HEK293T (cell line): ENCODE data around the gene C11orf58.

Source experiments
- CTCF ChIA-PET: fragments of 350-600 bp; formaldehyde crosslinking; extraction: SDS; loops from one replicate; lab custom pipeline; 2021; ENCODE audit warnings: antibody characterized with exemption, inconsistent platforms; lab: Yijun Ruan, JAX
- POLR2A ChIA-PET: fragments of 350-600 bp; formaldehyde crosslinking; extraction: SDS; loops from one replicate; lab custom pipeline; 2020; ENCODE audit warnings: antibody characterized with exemption, inconsistent platforms; lab: Yijun Ruan, JAX
- DNase-seq: peaks from one replicate; pipeline ENCODE4 v3.0.0; 2012; ENCODE audit warnings: mixed read lengths; ENCODE audit errors: extremely low spot score
- ARNT ChIP-seq: fragments of 450-650 bp; IDR thresholded peaks from 2 replicates; pipeline ENCODE4 v1.6.1; 2017; ENCODE audit warnings: mild to moderate bottlenecking
- BHLHE40 ChIP-seq: fragments of 450-650 bp; IDR thresholded peaks from 2 replicates; pipeline ENCODE4 v1.6.1; 2016; ENCODE audit warnings: mild to moderate bottlenecking, moderate library complexity, borderline replicate concordance
- CTBP1 ChIP-seq: fragments of 450-650 bp; IDR thresholded peaks from 2 replicates; pipeline ENCODE4 v1.6.1; 2016; ENCODE audit warnings: borderline replicate concordance
- ELF4 ChIP-seq: fragments of 450-650 bp; IDR thresholded peaks from 2 replicates; pipeline ENCODE4 v1.6.1; 2017; ENCODE audit warnings: antibody characterized with exemption
- FOXA1 ChIP-seq: fragments of 450-650 bp; IDR thresholded peaks from 2 replicates; pipeline ENCODE4 v1.6.1; 2016; ENCODE audit warnings: mild to moderate bottlenecking
- FOXK2 ChIP-seq: fragments of 450-650 bp; IDR thresholded peaks from 2 replicates; pipeline ENCODE4 v1.6.1; 2016; ENCODE audit warnings: mild to moderate bottlenecking
- FOXM1 ChIP-seq: fragments of 450-650 bp; IDR thresholded peaks from 2 replicates; pipeline ENCODE4 v1.6.1; 2017; ENCODE audit warnings: mild to moderate bottlenecking, borderline replicate concordance
- HDGF ChIP-seq: fragments of 450-650 bp; IDR thresholded peaks from 2 replicates; pipeline ENCODE4 v1.6.1; 2017; ENCODE audit warnings: antibody characterized with exemption, borderline replicate concordance
- L3MBTL2 ChIP-seq: fragments of 450-650 bp; conservative IDR thresholded peaks from 2 replicates; pipeline ENCODE4 v1.6.1; 2016; ENCODE audit warnings: mild to moderate bottlenecking
- LEF1 ChIP-seq: fragments of 450-650 bp; IDR thresholded peaks from 2 replicates; pipeline ENCODE4 v1.6.1; 2017; ENCODE audit warnings: mild to moderate bottlenecking, borderline replicate concordance
- NFRKB ChIP-seq: fragments of 450-650 bp; IDR thresholded peaks from 2 replicates; pipeline ENCODE4 v1.6.1; 2016; ENCODE audit warnings: mild to moderate bottlenecking, moderate library complexity
- SP1 ChIP-seq: fragments of 450-650 bp; IDR thresholded peaks from 2 replicates; pipeline ENCODE4 v1.6.1; 2017
- SUZ12 ChIP-seq: fragments of 450-650 bp; IDR thresholded peaks from 2 replicates; pipeline ENCODE4 v1.6.1; 2016; ENCODE audit warnings: mild to moderate bottlenecking
- TARDBP ChIP-seq: fragments of 450-650 bp; IDR thresholded peaks from 2 replicates; pipeline ENCODE4 v1.6.1; 2016
- ZNF384 ChIP-seq: fragments of 450-650 bp; IDR thresholded peaks from 2 replicates; pipeline ENCODE4 v1.6.1; 2016
- TF ChIP-seq, protein P1 (sequence below): fragments of 450-650 bp; IDR thresholded peaks from 2 replicates; pipeline ENCODE4 v1.6.1; 2016

The C11orf58 gene

DNA sequence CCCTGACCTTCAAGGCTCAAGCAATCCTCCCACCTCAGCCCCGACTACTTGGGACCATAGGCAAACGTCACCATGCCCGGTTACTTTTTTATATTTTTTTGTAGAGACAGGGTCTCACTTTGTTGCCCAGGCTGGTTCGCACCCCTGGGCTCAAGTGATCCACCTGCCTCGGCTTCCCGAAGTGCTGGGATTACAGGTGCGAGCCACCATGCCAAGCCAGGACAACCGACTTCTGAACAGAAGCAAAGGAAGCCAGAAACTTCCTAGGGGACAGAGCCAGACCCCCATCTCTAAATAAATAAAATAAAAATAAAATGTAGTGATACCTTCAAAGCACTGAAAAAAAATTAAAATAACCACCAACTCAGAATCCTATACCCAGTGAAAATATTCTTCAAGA is 26.4 kb downstream of the C11orf58 start:
- no peak for DNase-seq

DNA sequence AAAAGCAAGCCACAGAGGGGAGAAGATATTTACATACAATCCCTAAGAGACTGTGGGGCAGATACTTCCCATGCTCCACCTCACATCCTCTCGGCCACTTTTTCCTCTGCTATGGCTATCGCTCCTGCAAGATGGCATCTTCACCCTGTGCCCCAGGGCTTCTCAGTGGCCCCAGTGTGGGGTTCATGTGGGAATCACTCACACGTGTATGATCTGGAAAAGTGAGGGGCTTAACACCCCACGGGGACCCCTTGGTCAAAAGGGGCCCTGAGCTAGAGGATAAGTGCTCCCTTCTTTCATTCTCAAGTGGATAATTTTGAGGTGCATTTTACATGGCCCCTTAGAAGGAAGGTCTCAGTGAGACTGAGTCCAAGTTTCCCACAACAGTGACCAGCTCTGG is 28.7 kb downstream of the C11orf58 start:
- ChIA-PET POLR2A (no interaction called here), CTCF (no interaction called here)
- no peak for TF ChIP-seq SUZ12
- no peak for TF ChIP-seq FOXK2
- TF ChIP-seq CTBP1, result no peak
- TF ChIP-seq HDGF, result no peak
- TF ChIP-seq TARDBP, result no peak
- no peak for TF ChIP-seq ZNF384
- no peak for TF ChIP-seq LEF1
- TF ChIP-seq BHLHE40, result no peak
- TF ChIP-seq ARNT, result no peak
- TF ChIP-seq, protein P1, sequence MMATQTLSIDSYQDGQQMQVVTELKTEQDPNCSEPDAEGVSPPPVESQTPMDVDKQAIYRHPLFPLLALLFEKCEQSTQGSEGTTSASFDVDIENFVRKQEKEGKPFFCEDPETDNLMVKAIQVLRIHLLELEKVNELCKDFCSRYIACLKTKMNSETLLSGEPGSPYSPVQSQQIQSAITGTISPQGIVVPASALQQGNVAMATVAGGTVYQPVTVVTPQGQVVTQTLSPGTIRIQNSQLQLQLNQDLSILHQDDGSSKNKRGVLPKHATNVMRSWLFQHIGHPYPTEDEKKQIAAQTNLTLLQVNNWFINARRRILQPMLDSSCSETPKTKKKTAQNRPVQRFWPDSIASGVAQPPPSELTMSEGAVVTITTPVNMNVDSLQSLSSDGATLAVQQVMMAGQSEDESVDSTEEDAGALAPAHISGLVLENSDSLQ, result no peak
- TF ChIP-seq L3MBTL2, result no peak
- TF ChIP-seq FOXA1, result no peak
- TF ChIP-seq NFRKB, result no peak
- no peak for DNase-seq

More for the DNA sequence above, 26.4 kb downstream of the C11orf58 start:
- TF ChIP-seq, protein P1, result no peak
- TF ChIP-seq NFRKB (no peak), FOXA1 (no peak), SUZ12 (no peak), FOXK2 (no peak), CTBP1 (no peak), LEF1 (no peak), ARNT (no peak), L3MBTL2 (no peak), TARDBP (no peak), ZNF384 (no peak), ELF4 (no peak), BHLHE40 (no peak), FOXM1 (no peak), SP1 (no peak), HDGF (no peak)
- CTCF ChIA-PET, result no interaction called here
- POLR2A ChIA-PET, result no interaction called here

DNA sequence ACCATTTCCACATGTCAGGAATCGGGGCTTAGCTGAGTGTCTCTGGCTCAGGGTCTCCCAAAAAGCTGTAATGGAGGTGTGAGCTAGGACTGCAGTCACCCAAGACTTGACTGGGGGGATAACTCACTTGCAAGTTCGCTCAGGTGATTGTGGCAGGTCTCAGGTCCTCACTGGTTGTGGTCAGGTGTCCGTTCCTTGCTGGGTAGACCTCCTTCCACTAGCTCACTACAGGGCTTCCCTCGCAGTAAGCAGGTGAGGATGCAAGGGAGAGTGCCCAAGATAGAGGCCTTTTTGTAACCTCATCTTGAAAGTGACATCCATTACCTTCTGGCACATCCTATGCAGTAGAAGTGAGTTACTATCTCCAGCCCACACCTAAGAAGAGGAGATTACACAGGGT is 29.5 kb downstream of the C11orf58 start:
- ChIA-PET POLR2A (interaction anchor here (1.1 kb wide), 1 partner anchor 14 kb away, joined by 3 read pairs; no protein-coding TSS in a partner anchor), CTCF (no interaction called here)
- TF ChIP-seq ELF4, result no peak
- no peak for TF ChIP-seq LEF1
- TF ChIP-seq L3MBTL2, result no peak
- TF ChIP-seq SP1, result no peak
- no peak for TF ChIP-seq ARNT
- TF ChIP-seq SUZ12, result no peak
- TF ChIP-seq HDGF, result no peak
- TF ChIP-seq FOXK2, result no peak
- TF ChIP-seq, protein P1, result no peak
- no peak for TF ChIP-seq TARDBP
- no peak for TF ChIP-seq CTBP1
- no peak for DNase-seq

DNA sequence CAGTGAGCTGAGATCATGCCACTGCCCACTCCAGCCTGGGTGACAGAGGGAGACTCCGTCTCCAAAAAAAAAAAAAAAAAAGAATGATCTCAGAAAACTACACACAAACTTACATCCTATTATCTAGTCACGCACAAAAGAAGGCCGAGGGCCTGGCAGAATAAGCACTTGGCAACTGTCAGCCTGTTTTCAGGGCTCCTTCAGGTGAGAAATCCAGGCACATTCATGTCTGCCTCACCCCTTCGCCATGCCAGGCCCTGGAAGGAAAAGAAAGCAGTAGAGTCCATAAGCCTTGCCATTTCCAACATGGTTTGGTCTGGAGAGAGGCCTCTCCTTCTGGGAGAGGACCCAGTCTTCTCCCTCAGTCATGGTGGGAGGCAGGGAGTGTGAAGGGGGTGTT is 30.9 kb downstream of the C11orf58 start:
- no peak for DNase-seq
- TF ChIP-seq ELF4 (no peak), FOXM1 (no peak), SUZ12 (no peak), L3MBTL2 (no peak), BHLHE40 (no peak), SP1 (no peak), ZNF384 (no peak), LEF1 (no peak), CTBP1 (no peak), HDGF (no peak), ARNT (no peak), FOXA1 (no peak), TARDBP (no peak), FOXK2 (no peak), NFRKB (no peak)
- TF ChIP-seq, protein P1, result no peak
- ChIA-PET POLR2A (no interaction called here), CTCF (no interaction called here)

DNA sequence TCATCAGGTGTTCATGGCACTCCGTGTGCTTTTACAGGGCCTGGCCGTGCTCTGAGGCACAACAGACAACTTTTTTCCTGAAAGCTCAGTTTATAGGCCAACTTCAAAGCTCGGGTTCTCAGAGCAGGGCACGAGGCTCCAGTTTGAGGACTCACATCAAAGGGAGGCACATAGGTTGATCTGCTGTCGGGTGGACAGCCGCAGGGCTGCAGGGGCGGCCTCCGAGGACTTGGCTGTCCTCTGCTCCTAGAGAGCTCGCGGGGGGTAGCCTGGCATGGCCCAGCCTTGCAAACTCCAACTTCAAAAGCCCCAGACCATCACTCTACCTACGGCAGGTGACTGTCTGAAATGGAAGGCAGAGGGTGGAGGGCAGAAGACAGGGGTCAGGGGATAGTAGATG is 31.6 kb downstream of the C11orf58 start:
- ChIA-PET CTCF (no interaction called here), POLR2A (no interaction called here)
- TF ChIP-seq, protein P1, result no peak
- TF ChIP-seq FOXM1 (no peak), CTBP1 (no peak), TARDBP (no peak), SP1 (no peak), BHLHE40 (no peak), ARNT (no peak), FOXK2 (no peak), SUZ12 (no peak), FOXA1 (no peak), NFRKB (no peak), L3MBTL2 (no peak), ZNF384 (no peak), ELF4 (no peak), LEF1 (no peak), HDGF (no peak)
- DNase-seq, result no peak
